Osteocyte (in vitro differentiated cells): ENCODE measurements around the gene OPCML. TPM values are rescaled to one million over a fixed set of nuclear protein-coding genes. Genes with fewer than 3 reads are reported as not detected.

Experiments
- DNase-seq: peaks from one replicate; pipeline ENCODE4 v3.0.0; 2021; ENCODE audit warnings: mixed read lengths; ENCODE audit not compliant: unreplicated experiment; ENCODE audit errors: extremely low spot score
- H3K27ac Mint-ChIP-seq: one replicate; pipeline ENCODE4 v1.8.0; 2021; ENCODE audit warnings: mild to moderate bottlenecking, mixed read lengths; ENCODE audit not compliant: unreplicated experiment
- H3K27me3 Mint-ChIP-seq: one replicate; pipeline ENCODE4 v1.8.0; 2021; ENCODE audit warnings: mixed read lengths; ENCODE audit not compliant: unreplicated experiment
- H3K36me3 Mint-ChIP-seq: one replicate; pipeline ENCODE4 v1.8.0; 2021; ENCODE audit warnings: mixed read lengths; ENCODE audit not compliant: unreplicated experiment
- H3K4me1 Mint-ChIP-seq: one replicate; pipeline ENCODE4 v1.8.0; 2021; ENCODE audit warnings: mixed read lengths; ENCODE audit not compliant: unreplicated experiment
- H3K4me3 Mint-ChIP-seq: one replicate; pipeline ENCODE4 v1.8.0; 2021; ENCODE audit warnings: mild to moderate bottlenecking, moderate library complexity, mixed read lengths; ENCODE audit not compliant: unreplicated experiment
- H3K9me3 Mint-ChIP-seq: one replicate; pipeline ENCODE4 v1.8.0; 2021; ENCODE audit warnings: mixed read lengths; ENCODE audit not compliant: unreplicated experiment
- total RNA-seq: library from RNA; stranded (reverse); gene quantifications from 2 replicates; pipeline ENCODE4 v1.2.1, GENCODE V29; 2021
- TF ChIP-seq, protein P1 (sequence below): fragments of 200-600 bp; sonication (generic); IDR thresholded peaks from 2 replicates; pipeline ENCODE4 v1.5.0; 2021; ENCODE audit warnings: antibody characterized with exemption, mild to moderate bottlenecking, moderate library complexity

OPCML gene
- total RNA-seq, 1 donor from 2014 or later, result 0.11 TPM

DNA sequence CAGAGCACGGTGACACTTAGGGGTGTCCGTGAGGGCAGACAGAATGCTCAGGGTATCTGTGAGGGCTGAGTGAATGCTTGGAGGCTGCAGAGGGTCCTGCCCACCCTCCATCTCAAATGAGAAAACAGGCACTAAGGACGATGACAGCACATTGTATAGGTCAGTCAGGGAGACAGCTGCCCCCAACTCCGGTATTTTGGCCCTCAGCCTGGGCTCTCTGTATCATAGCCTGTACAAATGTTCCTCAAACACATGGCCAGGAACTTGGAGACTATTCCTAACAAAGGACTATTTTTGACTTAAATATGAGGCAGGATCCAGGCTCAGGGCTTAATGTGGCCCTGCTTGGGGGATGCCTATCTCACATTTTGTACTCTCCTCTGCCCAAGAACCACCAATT lies 145.4 kb downstream of the OPCML start:
- no peaks in the 10 kb centered on the region for H3K4me1 Mint-ChIP-seq
- peaks cover 4% of the 10 kb centered on the region for H3K9me3 Mint-ChIP-seq
- H3K27ac Mint-ChIP-seq, result no peak overlapping the region

DNA sequence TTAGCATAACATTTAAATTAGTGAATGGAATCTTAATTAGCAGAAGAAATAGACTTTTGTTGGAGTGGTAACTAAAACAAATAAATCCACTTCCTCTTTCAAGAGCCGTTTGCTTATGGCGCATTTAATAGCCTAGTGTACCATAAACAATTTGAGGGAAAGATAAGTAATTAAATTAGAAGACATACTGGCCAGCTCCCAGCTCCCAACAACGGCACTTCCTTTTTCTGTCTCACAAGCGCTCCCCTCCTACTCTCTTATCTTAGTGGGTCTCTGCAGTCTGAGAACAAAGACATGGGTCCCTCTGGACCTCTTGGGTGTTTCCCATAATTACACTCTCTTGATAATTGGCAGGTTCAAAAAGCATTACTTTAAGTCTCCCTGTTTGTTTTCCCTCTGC lies 146.0 kb downstream of the OPCML start:
- no peak overlapping the region for H3K4me3 Mint-ChIP-seq
- TF ChIP-seq, protein P1, sequence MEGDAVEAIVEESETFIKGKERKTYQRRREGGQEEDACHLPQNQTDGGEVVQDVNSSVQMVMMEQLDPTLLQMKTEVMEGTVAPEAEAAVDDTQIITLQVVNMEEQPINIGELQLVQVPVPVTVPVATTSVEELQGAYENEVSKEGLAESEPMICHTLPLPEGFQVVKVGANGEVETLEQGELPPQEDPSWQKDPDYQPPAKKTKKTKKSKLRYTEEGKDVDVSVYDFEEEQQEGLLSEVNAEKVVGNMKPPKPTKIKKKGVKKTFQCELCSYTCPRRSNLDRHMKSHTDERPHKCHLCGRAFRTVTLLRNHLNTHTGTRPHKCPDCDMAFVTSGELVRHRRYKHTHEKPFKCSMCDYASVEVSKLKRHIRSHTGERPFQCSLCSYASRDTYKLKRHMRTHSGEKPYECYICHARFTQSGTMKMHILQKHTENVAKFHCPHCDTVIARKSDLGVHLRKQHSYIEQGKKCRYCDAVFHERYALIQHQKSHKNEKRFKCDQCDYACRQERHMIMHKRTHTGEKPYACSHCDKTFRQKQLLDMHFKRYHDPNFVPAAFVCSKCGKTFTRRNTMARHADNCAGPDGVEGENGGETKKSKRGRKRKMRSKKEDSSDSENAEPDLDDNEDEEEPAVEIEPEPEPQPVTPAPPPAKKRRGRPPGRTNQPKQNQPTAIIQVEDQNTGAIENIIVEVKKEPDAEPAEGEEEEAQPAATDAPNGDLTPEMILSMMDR, result no peak
- H3K27ac Mint-ChIP-seq, result no peak overlapping the region
- H3K27me3 Mint-ChIP-seq, result no peaks in the 10 kb centered on the region
- no peaks in the 10 kb centered on the region for H3K4me1 Mint-ChIP-seq
- no peak for DNase-seq
- H3K36me3 Mint-ChIP-seq, result no peaks in the 10 kb centered on the region
- peaks cover 4% of the 10 kb centered on the region for H3K9me3 Mint-ChIP-seq

More for the DNA sequence above, 145.4 kb downstream of the OPCML start:
- Mint-ChIP-seq H3K4me3 (no peak overlapping the region), H3K27me3 (no peaks in the 10 kb centered on the region), H3K36me3 (no peaks in the 10 kb centered on the region)
- TF ChIP-seq, protein P1, result no peak
- DNase-seq, result no peak

DNA sequence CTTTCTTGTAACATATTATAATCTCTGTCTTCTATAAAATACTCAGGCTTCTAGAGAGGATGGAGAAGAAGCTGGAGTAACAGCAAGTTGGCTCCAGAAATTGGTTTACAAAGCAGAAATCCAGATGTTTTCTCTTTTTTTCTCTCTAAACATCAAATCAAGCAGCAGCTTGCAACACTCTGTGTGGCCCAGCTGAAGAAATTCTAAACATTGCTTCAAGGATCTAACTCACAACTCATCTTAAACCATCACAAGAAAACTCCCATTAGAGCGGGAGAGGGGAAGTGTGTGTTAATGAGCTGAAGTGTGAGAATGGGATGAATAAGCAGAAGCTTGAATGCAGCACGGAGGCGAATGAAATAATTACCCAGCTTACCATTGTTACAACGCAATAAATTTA lies 146.5 kb downstream of the OPCML start:
- peaks cover 4% of the 10 kb centered on the region for H3K9me3 Mint-ChIP-seq
- TF ChIP-seq, protein P1, result no peak
- H3K36me3 Mint-ChIP-seq, result no peaks in the 10 kb centered on the region
- no peak overlapping the region for H3K4me3 Mint-ChIP-seq
- H3K27ac Mint-ChIP-seq, result no peak overlapping the region
- no peaks in the 10 kb centered on the region for H3K4me1 Mint-ChIP-seq
- no peak for DNase-seq
- H3K27me3 Mint-ChIP-seq, result no peaks in the 10 kb centered on the region

DNA sequence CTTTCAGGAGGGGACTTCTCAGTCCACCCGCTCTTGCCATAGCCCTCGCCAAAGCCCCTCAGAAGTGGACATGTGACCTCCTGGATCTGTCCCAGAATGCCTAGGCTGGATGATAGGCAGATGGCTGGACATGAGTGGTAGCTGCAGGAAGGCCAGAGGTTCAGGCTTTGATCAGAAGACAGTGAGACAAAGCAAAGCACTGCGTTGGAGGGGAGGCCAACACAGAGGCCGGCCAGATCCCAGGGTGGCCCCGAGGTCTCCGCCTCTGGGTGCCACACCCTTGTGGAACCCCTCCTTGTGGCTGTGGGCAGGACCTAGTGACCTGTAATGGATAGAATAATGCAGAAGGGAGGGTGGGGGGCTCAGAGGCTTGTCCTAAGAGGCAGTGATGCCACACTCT lies 147.6 kb downstream of the OPCML start:
- Mint-ChIP-seq H3K27me3 (no peaks in the 10 kb centered on the region), H3K4me3 (no peak overlapping the region), H3K4me1 (no peaks in the 10 kb centered on the region), H3K27ac (no peak overlapping the region), H3K36me3 (no peaks in the 10 kb centered on the region), H3K9me3 (peaks cover 4% of the 10 kb centered on the region)
- TF ChIP-seq, protein P1, result no peak
- DNase-seq, result no peak

DNA sequence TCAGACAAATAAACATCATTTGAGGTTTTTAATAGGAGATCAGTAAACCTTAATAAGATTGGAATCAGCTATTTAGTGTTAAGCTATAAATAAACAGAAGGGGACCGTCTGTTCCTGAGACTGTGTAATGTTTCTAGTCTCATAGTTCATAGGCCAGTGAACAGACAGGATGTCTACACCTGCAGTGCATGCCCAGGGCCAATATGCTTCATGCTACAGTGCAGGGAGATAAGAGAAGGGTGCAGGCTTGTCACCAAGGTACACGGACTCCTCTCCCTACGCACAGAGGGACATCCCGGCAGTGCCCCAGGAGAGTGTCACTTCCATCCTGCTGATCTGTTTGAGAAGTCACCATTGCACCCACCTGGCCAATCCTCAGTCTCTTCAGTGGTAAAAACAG lies 148.6 kb downstream of the OPCML start:
- TF ChIP-seq, protein P1, result no peak
- Mint-ChIP-seq H3K27me3 (no peaks in the 10 kb centered on the region), H3K4me3 (no peak overlapping the region)

More for the DNA sequence above, 148.6 kb downstream of the OPCML start:
- Mint-ChIP-seq H3K9me3 (peaks cover 4% of the 10 kb centered on the region), H3K4me1 (no peaks in the 10 kb centered on the region), H3K36me3 (no peaks in the 10 kb centered on the region), H3K27ac (no peak overlapping the region)
- DNase-seq, result no peak
